Hematopoietic multipotent progenitor cell treated with erythropoietin and hydrocortisone succinate and interleukin-3 and kit ligand, for 8 days (in vitro differentiated cells): Measurements from ENCODE around the gene HIF3A.
"Not testable (repeated sequence)": the region's sequence is repeated elsewhere in the genome, so short reads cannot be mapped to it uniquely, and the experiment has no call there.

Experiments
- DNase-seq: peaks from one replicate; pipeline ENCODE4 v3.0.0-alpha.2; 2015

Gene HIF3A

GRCh38 chr19:46295401-46296201 is 1.2 kb upstream of the HIF3A start:
- no peak for DNase-seq

GRCh38 chr19:46296202-46296480 is 701 bp upstream of the HIF3A start:
- no peak for DNase-seq

GRCh38 chr19:46297700-46298478 is 1.0 kb downstream of the HIF3A start:
- no peak for DNase-seq

- no peak for DNase-seq
Observed at GRCh38 chr19:46298479-46299003, 1.7 kb downstream of the HIF3A start.

- peak; percentile 91 for DNase-seq
Observed at GRCh38 chr19:46299004-46299509, 2.2 kb downstream of the HIF3A start.

GRCh38 chr19:46299695-46300094 is 2.9 kb downstream of the HIF3A start:
- no peak for DNase-seq

GRCh38 chr19:46303322-46303690 is 6.5 kb downstream of the HIF3A start:
- DNase-seq = no peak

GRCh38 chr19:46303691-46304397 is 7.0 kb downstream of the HIF3A start:
- peak; percentile 15 for DNase-seq

GRCh38 chr19:46306501-46306900 is 9.7 kb downstream of the HIF3A start:
- DNase-seq = no peak

- no peak for DNase-seq
Observed at GRCh38 chr19:46308510-46308909, 11.7 kb downstream of the HIF3A start.

- DNase-seq = no peak
Observed at GRCh38 chr19:46309056-46309455, 12.2 kb downstream of the HIF3A start.

GRCh38 chr19:46311444-46311843 is 14.6 kb downstream of the HIF3A start:
- no peak for DNase-seq

GRCh38 chr19:46313540-46314469 is 17.0 kb downstream of the HIF3A start:
- DNase-seq = not testable (repeated sequence)

- DNase-seq = no peak
Observed at GRCh38 chr19:46317339-46317738, 20.5 kb downstream of the HIF3A start.

GRCh38 chr19:46319613-46320012 is 22.8 kb downstream of the HIF3A start:
- DNase-seq = no peak

- no peak for DNase-seq
Observed at GRCh38 chr19:46320559-46320958, 23.7 kb downstream of the HIF3A start.

- DNase-seq = no peak
Observed at GRCh38 chr19:46321653-46322052, 24.8 kb downstream of the HIF3A start.

GRCh38 chr19:46323227-46323626 is 26.4 kb downstream of the HIF3A start:
- DNase-seq = not testable (repeated sequence)

GRCh38 chr19:46324277-46324676 is 27.4 kb downstream of the HIF3A start:
- no peak for DNase-seq

- no peak for DNase-seq
Observed at GRCh38 chr19:46326608-46327007, 29.8 kb downstream of the HIF3A start.

- no peak for DNase-seq
Observed at GRCh38 chr19:46328079-46328478, 31.2 kb downstream of the HIF3A start.

- no peak for DNase-seq
Observed at GRCh38 chr19:46330319-46330918, 33.6 kb downstream of the HIF3A start.
